HG03280 (cell line): Measurements from ENCODE around the gene BCKDK.

Experiments used
- ATAC-seq: cut with Tn5 transposase; IDR thresholded peaks from one replicate; pipeline ENCODE4 v1.9.1; 2021; ENCODE audit warnings: mild to moderate bottlenecking, moderate library complexity; ENCODE audit not compliant: unreplicated experiment

The BCKDK gene

GRCh38 chr16:31080035-31080629, 28.1 kb upstream of the BCKDK start:
- no peak for ATAC-seq

DNA sequence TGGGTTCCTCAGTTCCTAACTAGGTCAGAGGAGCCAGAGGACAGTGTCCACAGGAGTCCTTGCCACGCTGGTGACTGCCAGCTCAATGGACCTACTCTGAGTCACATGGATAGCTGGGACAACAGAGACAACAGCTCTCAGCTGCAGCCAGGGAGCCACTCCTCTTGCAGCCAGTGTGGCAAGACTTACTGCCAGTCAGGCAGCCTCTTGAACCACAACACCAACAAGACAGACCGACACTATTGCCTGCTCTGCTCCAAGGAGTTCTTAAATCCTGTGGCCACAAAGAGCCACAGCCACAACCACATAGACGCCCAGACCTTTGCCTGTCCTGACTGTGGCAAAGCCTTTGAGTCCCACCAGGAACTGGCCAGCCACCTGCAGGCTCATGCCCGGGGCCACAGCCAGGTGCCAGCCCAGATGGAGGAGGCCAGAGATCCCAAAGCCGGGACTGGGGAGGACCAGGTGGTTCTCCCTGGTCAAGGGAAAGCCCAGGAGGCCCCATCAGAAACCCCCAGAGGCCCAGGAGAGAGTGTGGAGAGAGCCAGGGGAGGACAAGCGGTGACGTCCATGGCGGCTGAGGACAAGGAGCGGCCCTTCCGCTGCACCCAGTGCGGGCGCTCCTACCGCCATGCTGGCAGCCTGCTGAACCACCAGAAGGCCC, 27.3 kb upstream of the BCKDK start:
- no peak for ATAC-seq

DNA sequence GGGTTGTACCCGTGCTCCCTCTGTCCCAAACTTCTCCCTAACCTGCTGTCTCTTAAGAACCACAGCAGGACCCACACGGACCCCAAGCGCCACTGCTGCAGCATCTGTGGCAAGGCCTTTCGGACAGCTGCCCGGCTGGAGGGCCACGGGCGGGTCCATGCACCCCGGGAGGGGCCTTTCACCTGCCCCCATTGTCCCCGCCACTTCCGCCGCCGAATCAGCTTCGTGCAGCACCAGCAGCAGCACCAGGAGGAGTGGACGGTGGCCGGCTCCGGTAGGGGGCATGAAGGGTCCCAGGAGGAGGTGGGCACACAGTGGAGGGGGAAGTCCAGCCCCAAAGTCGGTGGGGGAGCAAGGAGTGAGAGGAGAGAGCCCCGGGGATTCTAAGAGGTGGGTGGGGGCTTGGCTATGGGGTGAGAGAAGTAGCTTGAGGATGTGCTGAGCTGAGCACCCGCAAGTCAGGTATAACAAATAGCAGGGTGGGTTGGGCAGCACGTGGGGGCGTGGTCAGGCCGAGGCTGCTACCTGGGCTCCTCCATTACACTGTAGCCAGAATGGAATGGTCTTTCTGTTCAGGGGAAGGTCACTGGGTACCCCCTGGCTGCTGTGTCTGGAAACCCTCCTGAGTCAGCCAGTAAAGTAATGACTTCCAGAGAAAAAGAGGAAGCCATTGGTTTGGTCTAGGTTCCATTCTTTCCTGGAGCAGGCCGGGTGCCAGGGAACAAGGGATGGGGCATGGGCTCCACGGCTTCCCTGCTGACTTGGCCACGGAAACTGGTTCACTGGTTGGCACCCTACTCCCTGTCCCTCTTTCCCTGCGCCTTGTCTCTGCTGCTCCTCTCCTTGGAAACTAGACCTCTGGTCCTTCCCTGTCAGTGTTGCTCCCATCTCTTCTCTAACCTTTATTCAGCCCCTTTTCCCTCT, 26.5 kb upstream of the BCKDK start:
- ATAC-seq: no peak

DNA sequence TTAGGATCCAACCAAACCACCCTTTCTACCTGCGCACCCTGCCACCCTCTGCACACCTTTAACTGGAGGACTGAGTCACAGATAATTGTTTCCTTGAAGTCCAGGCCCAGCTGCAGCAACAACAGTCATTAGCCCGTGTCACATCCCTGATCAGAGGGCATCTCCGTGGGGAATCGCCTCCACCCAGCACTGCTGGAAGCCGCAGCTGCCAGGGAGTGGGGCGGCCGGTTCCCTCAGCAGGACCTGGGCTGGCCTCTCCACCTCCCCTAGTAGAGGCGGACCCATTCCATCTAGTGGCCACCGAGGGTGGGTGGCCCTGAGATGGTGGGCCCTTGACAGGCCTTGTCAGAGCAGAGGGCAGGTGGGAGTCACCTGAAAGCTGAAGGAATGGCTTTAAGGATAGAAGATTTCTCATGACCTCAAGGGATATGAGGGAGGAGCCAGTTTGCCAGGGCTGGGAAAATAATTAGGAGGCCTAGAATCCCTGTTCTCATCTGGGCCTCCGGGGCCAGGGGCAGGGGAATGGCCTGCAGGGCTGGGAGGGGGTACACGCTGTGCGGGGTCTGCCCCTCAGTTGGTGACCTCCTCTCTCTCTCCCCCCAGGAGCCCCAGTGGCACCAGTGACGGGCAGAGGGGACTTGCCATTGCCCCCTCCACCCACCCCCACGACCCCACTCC, 25.7 kb upstream of the BCKDK start:
- ATAC-seq: no peak

DNA sequence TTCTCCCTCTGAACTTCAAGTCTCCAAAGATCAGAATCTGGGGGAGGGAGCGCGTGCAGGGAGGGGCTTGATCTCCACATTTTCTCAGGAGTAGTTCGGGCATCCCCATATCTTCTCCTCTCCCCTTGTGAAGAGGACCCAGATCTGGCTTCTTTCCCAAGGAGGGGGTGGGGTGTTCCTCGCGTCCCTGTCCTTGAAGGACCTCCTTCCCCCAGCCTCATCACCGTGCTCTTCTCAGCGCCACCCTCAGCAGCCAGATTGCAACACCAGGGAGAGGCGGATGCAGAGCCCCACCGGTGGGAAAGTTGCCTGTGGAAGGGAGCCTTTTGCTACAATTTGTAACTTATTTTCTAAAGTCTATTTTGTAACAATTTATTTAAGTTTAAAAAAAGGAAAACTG, 25.1 kb upstream of the BCKDK start:
- no peak for ATAC-seq

DNA sequence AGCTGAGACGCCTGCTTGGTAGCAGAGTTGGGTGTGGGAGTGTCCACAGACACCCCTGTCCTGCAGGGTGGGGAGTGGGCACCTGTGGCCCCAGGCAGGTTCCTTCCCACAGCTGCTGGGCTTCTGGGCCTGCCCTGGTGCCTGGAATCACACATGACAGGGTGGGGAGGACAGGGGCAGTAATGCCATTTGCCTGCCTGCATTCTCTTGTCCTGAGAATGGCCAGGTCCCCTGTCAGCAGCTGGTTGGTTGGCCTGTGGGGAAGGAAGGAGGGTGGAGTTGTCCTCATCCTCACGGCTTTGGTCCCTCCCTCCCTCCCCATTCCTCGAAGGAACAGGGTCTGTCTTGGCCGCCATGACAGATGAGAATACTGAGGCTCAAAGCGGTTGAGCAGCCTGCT, 24.6 kb upstream of the BCKDK start:
- ATAC-seq: no peak

DNA sequence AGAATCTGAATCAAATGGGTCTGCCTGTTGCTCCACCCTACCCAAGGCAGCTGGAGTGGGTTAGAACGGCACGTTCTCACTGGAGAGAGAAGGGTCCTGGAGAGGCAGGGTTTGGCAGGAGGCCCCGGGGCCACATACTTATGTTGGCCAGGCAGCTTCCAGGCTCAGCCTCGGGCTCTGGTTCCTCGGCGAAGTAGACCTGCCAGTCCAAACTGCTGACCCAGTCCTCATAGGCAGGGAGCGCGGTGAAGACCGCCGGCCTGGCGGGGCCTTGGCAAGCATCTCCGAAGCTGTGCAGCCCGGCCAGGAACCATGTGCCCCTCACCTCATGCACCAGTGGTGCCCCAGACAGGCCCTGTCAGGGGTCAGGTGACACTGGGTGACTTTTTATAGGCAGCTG, 24.2 kb upstream of the BCKDK start:
- ATAC-seq: no peak

- ATAC-seq: no peak
Measured at GRCh38 chr16:31084584-31085302, 23.4 kb upstream of the BCKDK start.

GRCh38 chr16:31085411-31085810, 22.8 kb upstream of the BCKDK start:
- no peak for ATAC-seq

DNA sequence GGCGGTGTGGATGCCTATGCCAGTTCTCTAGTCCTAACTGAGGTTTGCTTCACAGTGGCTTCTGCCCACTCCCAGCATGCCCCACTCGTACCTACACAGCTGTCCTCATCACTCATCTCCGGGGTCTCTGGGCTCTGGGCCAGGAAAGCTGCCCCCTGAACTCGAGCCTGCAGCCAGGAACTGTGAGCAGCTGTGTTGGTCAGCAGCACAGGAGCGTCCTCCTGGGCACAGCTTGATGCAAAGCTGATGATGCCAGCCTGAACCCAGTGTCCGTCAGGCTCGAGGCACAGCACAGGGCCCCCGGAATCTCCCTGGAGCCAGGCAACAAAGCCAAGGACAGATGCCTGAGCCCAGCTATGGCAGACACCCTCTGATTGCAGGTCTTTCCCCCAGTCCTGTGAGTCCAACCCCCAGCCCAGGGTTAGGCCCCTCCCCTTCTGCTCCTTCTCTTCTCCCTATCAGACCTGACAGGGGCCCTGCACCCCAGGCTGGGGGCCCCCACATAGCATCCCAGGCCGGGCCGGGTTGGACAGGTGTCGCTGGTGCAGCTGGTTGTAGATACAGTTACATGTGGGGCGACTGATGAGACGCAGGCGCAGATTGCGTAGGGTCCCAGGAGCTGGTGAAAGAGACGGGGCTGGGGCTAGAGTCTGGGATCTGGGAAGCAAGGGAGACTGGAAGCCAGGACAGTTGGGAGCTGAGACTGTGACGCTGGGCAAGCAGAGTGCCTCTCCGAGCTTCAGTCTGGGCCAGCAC, 22.1 kb upstream of the BCKDK start:
- ATAC-seq: no peak

DNA sequence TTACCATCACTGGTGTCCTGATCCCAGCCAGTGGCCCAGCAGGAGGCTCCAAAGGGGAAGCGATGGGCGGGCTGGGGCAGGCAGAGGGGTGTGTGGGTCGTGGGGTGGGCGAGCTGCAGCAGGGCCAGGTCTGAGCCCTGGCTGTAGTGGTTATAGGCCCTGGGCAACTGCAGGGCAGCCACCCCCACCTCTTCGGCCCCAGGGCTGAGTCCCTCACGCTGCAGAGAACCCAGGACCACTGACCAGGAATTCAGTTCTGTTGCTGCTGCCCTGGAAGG, 21.6 kb upstream of the BCKDK start:
- no peak for ATAC-seq

GRCh38 chr16:31087481-31087880, 20.7 kb upstream of the BCKDK start:
- no peak for ATAC-seq

DNA sequence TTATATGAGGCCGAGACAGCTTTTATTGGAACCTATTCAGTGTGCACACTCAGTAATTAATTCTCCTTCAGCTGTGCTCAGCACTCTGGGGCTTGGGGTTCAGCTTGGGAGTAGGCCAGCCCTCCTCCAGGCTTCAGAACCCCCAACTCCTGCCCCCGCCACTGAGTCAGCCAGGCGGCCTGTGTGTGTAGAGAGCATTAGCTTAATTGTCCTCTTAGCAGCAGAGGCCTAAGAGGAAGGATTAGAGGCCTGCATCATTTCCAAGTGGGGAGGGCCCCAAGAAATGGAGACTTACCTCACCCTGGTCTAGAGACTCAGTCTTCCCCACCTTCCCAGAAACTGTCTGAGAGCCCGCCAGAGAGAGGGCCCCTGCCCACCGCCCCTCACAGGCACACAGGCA, 20.2 kb upstream of the BCKDK start:
- ATAC-seq: no peak

- ATAC-seq: no peak
Measured at GRCh38 chr16:31088459-31089183, 19.6 kb upstream of the BCKDK start, which contains the start of gene PRSS53. PRSS53 (minus strand) TSS chr16:31088943; CDS start chr16:31088809, 134 bp downstream.

GRCh38 chr16:31089199-31089598, 19.0 kb upstream of the BCKDK start:
- ATAC-seq: no peak

GRCh38 chr16:31090540-31090939, 17.6 kb upstream of the BCKDK start:
- ATAC-seq: no peak

GRCh38 chr16:31092330-31092729, 15.9 kb upstream of the BCKDK start:
- ATAC-seq: no peak

GRCh38 chr16:31093132-31093703, 15.0 kb upstream of the BCKDK start:
- ATAC-seq: no peak

GRCh38 chr16:31094088-31094423, 14.1 kb upstream of the BCKDK start:
- ATAC-seq: peak; percentile 7
